SH-SY5Y (cell line): ENCODE data around the gene MOB3B.

Experiments
- GATA2 ChIP-seq: IDR thresholded peaks from 2 replicates; pipeline ENCODE4 v1.6.1; 2011; ENCODE audit warnings: mild to moderate bottlenecking, low read depth, low read length
- GATA3 ChIP-seq: IDR thresholded peaks from 2 replicates; pipeline ENCODE4 v1.6.1; 2011; ENCODE audit warnings: low read depth, mild to moderate bottlenecking, low read length, moderate library complexity

DNA sequence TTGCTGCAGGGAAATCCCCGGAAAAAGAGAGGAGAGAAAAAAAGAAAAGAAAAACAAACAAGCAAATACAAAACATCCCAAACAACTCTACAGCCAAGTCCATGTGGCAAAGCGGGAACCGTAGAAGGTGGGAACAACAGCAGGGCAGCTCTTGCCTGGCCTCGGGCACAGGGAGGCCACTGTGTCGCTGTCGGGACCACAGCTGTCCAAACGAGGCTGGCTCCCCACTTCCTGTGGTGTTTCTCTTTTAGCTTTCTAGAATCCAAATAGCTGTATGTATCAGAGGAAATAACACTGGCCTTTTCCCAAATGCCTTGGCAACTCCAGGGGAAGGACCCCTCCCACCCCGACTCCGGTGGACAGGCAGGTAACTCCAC, 191.1 kb downstream of the MOB3B start:
- TF ChIP-seq GATA3 = no peak
- TF ChIP-seq GATA2 = no peak
